GM13977 (cell line): Measurements from ENCODE around the gene EYA2.

ENCODE experiments used
- DNase-seq: peaks from one replicate; pipeline ENCODE4 v3.0.0; 2012; ENCODE audit warnings: low spot score
- in situ Hi-C: fragments of 300-500 bp; cut with MboI; formaldehyde crosslinking; loops from one replicate; pipeline ENCODE4 v1.12.0; 2022; ENCODE audit warnings: low sequenced_read_pairs, low pct_unique_long_range_greater_than_20kb, mixed read lengths, inconsistent platforms; ENCODE audit not compliant: unreplicated experiment
- TF ChIP-seq, protein P1 (sequence below): IDR thresholded peaks from 2 replicates; pipeline ENCODE4 v1.5.1; 2012; ENCODE audit warnings: mild to moderate bottlenecking, control low read depth; ENCODE audit not compliant: insufficient read depth; ENCODE audit errors: extremely low read depth, missing control alignments

EYA2 gene

DNA sequence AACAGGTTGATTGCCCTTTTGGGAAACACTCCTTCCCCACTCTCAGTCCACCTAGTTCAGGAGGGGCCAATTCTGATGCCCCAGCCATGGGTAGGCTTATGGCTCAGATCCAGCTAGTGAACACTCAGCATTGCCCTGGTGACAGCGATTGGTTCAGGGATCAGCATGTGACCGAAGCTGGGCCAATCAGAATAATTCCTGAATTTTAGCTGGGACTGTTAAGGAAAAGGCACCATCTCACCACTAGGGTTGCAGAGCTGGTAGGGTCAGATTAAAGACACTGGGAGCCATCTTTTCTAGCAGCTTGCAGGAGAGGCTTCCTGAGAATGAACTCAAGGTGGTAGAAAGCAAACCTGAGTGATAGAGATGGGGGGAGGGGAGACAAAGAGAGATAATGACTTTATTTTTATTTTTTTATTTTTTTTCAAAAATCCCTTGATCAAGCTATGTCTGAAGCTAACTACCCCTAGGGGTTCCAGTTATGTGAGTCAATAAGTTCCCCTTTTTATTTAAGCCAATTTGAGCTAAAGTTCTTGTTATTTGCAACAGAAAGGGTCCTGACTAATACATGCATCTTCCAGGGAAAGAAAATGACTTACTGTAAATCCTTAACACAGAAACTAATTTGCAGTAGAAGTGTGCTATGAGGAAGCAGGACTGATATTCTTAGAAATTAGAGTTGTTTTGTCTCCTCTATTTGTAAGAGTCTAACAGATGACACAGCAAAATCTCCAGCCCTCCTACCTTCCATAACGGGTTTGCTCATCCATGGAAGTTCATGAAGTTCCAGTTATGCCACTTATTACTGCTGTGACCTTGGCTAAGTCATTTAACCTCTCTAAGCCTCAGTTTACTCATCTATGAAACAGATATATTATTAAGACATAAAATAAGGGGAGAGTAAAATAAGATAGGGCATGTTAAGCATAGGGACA, 44.7 kb downstream of the EYA2 start:
- TF ChIP-seq, protein P1, sequence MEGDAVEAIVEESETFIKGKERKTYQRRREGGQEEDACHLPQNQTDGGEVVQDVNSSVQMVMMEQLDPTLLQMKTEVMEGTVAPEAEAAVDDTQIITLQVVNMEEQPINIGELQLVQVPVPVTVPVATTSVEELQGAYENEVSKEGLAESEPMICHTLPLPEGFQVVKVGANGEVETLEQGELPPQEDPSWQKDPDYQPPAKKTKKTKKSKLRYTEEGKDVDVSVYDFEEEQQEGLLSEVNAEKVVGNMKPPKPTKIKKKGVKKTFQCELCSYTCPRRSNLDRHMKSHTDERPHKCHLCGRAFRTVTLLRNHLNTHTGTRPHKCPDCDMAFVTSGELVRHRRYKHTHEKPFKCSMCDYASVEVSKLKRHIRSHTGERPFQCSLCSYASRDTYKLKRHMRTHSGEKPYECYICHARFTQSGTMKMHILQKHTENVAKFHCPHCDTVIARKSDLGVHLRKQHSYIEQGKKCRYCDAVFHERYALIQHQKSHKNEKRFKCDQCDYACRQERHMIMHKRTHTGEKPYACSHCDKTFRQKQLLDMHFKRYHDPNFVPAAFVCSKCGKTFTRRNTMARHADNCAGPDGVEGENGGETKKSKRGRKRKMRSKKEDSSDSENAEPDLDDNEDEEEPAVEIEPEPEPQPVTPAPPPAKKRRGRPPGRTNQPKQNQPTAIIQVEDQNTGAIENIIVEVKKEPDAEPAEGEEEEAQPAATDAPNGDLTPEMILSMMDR = no peak
- in situ Hi-C loops = no loop called here
- no peak for DNase-seq

DNA sequence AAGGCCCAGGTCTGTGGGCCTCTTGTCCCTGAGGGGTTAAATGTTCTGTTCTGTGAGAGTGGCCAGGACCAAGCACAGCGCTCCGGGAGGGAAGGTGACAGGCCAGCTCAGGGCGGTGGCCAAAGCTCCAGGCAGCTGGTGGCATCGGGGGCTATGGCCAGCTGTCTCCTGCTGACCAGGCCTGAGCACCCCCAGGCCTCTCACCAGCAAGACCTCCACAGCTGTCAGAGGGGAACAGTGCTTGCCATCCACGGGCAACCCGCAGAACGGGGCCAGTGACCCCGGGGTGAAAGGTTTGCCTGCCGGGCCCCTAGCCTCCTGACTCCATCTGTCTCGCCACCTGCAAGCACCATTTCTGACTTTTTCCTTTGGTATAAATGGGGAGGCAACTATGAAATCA, 46.0 kb downstream of the EYA2 start:
- DNase-seq = no peak
- TF ChIP-seq, protein P1 = no peak
- in situ Hi-C loops = no loop called here

DNA sequence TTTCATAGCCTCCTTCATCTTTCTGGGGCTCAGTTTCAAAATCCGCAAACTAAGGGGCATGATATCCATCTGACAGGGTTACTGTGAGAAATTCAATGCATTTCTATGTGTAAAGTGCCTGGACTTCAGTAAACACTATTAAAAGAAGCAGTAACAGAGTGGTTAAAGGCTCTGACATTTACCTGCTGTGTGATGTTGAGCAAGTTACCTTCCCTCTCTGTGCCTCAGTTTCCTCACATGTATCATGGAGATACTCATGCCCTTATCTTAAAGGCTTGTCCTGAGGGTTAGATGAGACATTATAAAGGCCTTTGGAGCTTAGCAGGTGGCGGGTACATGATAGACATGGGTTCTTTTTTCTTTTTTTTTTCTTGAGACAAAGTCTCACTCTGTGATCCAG, 46.8 kb downstream of the EYA2 start:
- DNase-seq = no peak
- in situ Hi-C loops = no loop called here
- TF ChIP-seq, protein P1 = no peak

DNA sequence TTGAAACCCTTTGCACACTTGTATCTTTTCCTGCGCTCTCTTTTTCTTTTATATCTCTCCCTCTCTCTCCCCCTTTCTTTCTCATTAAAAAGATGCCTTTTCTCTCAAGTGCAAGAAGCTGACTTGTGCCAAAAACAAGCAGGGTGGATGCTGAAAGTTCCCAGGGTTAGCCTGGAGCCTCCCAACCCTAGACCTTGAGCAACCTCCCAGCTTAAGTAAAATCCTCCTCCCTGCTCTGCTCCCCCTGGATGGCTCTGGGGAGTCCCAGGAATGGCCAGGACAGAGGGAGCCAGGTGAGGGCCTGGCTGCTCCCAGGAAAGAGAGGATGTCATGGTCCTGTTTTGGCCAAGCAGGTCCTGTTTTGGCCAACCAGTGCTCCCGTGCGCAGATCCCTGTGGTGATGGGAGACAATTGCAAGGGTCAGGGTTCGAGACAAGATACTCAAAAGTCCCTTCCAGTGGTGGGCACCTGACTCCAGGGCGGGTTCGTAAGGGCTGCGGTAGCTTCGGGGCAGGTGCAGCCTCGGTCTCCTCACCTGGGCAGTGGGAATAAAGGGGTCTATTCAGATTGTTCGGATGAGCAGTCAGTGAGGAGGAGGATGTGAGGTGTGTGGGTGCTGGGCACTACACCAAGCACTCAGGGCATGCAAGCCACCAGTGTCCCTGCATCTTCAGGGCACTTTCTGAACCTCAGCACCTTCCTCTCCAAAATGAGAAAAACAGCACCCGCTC, 49.4 kb downstream of the EYA2 start:
- in situ Hi-C loops = no loop called here
- TF ChIP-seq, protein P1 = no peak

DNA sequence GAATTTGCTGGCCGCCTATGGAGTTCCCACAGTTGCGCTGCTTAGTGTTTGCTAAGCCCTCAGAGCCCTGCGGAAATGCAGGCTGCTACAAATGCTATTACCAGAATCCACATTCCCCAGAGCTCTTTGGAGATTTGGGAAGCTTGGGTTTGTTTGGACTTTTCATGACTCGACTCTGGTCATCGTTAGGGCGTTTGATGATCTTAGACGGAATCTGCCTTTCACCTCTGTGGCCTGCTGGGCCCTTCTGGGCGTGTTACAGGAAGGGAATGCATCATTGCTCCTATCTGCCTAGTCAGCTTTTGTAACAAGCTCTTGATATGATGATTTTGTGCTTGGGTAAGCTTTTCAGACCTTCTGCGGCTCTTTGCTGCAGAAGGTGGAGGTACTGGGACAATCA, 50.8 kb downstream of the EYA2 start:
- in situ Hi-C loops = no loop called here
- TF ChIP-seq, protein P1 = no peak
- DNase-seq = no peak

More for the DNA sequence above, 49.4 kb downstream of the EYA2 start:
- no peak for DNase-seq

DNA sequence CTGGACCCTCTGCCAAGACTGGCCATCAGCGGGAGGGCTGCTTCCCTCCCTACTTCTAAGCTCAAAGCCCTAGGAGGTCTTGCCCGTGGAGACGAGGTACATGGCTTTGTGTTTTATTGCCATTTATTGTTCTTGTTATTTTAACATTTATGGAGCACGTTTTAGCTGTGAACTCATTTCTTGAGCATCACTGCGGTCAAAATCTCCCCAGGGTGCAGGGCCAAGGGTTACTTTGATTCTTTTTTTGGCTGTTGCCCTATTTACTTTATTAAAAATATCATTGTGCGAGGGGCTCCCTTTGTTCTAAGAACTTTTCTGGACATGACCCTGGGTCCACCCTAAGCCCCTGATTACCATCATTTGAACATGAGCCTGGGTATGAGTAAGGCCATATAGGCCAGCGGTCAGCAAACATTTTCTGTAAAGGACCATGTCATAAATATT, 51.6 kb downstream of the EYA2 start:
- in situ Hi-C loops = no loop called here
- TF ChIP-seq, protein P1 = no peak

More for the DNA sequence above, 51.6 kb downstream of the EYA2 start:
- DNase-seq = no peak
